T47D (cell line): ENCODE results near the gene STK39.
A peak's percentile ranks its signal among the peaks of the same experiment; 100 is the strongest.

ENCODE experiments used
- DNase-seq, 2 experiments: peaks; one replicate each; pipeline versions ENCODE4 v3.0.0 to v3.0.0-alpha.2; 2011 to 2012; ENCODE audit warnings: low read depth in 1 of 2, low spot score in 1 of 2
- JUND ChIP-seq: IDR thresholded peaks from 2 replicates; pipeline ENCODE4 v1.6.1; 2012; ENCODE audit warnings: low read depth
- in situ Hi-C: cut with HindIII; loops from 2 replicates; pipeline ENCODE4 v1.10.0; 2016; ENCODE audit warnings: low sequenced_read_pairs, low pct_unique_long_range_greater_than_20kb

The STK39 gene

GRCh38 chr2:168118733-168119514, 128.5 kb downstream of the STK39 start:
- peak; percentile 7 to 73 for DNase-seq
- TF ChIP-seq JUND: no peak
- in situ Hi-C loops: no loop called here

DNA sequence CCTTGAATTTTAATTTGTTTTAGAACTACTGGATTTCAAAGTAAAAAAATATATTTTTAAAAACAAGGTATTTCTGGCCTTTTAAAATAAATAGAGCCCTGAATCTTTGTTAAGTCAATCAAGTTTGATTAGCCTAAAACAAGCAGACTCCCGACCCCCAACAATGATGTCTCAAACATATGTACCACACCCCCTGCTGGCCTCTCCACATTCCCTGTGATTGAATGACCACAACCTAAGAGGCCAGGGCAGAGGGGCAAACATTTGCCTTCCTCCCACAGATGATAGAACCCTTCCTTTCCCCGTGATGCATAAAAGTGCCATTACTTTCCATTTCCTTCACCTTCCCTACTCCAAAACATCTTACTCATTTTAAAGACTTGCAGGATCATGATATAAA, 130.9 kb downstream of the STK39 start:
- TF ChIP-seq JUND: no peak
- in situ Hi-C loops: no loop called here
- peak in 1 of 2 experiments; percentile 3 for DNase-seq

GRCh38 chr2:168114619-168115018, 132.8 kb downstream of the STK39 start:
- no peak for TF ChIP-seq JUND
- in situ Hi-C loops: no loop called here
- no peak for DNase-seq

DNA sequence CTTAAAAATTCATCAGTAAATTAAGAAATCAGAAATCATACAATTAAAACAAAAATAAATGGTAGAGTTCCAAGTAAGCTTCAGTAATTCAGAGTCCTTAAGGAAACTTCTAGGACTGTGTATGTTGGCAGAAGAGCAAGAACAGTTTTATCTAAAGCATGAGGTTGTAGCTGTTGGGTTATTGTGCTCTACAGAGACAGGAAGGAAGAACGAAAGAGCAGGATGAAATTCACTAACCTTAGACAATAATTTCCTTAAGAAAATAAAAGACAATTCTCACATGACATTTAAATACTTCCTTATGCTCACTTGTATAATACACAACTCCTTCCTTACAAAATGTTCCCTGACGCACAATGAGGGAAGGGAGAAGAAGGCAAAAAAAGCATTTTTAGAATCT, 133.4 kb downstream of the STK39 start:
- no peak for TF ChIP-seq JUND
- DNase-seq: no peak
- in situ Hi-C loops: no loop called here

DNA sequence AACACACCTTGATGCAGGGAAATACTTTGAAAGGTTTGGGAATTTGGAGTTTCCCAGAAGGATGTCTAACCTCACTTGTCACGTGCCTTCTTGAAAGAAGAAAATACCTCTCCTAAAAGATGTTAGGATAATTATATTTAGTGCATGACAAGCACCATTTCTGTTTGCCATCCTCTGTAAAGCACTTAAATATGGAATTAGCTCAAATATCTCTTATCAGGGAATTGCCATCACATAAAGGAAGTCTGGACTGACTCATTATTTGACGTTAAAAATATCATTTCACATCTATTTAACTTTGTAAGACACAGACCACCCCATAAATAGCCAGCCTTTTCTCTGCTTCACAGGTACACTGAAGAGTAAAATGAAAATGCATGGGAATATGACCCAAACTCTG, 140.1 kb downstream of the STK39 start:
- in situ Hi-C loops: no loop called here
- no peak for DNase-seq
- no peak for TF ChIP-seq JUND

DNA sequence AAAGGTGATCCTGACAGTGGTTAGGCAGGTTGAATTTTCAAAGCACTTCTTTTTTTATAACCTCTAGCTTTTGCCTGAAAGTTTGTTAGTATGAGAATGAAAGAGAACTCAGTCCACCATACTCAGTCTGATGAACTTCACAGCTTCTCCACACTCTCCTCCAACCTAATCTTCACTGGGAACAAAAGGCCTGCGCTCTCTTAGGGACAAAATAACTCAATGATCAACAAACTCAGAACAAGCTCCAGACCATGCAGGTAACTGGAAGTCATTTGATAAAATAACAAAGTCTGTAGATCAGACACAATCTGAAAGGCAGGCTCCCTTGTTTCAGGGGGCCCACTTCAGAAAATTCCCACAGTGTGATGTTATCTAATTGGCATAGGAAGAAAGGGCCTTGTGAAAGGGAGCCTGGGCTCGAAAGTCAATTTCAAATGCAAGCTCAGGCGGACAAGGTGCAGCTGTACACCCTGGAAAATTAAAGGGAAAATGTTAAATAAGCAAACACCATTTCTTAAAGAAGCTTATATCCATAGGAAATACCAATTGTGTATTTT, 142.2 kb downstream of the STK39 start:
- no peak for TF ChIP-seq JUND
- DNase-seq: no peak
- in situ Hi-C loops: no loop called here

DNA sequence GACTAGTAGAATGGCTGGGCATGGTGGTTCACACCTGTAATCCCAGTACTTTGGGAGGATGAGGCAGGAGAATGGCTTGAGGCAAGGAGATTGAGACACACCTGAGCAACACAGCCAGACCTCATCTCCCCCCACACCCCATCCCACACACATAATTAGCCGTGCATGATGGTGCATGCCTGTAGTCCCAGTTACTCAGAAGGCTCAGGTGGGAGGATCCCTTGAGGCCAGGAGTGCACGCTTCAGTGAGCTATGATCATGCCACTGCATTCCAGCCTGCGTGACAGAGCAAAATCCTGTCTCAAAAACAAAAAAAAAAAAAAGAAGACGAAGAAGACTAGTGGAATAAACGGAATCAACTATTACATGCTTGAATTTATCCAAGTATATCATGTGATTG, 150.0 kb downstream of the STK39 start:
- in situ Hi-C loops: no loop called here
- no peak for TF ChIP-seq JUND
- no peak for DNase-seq

DNA sequence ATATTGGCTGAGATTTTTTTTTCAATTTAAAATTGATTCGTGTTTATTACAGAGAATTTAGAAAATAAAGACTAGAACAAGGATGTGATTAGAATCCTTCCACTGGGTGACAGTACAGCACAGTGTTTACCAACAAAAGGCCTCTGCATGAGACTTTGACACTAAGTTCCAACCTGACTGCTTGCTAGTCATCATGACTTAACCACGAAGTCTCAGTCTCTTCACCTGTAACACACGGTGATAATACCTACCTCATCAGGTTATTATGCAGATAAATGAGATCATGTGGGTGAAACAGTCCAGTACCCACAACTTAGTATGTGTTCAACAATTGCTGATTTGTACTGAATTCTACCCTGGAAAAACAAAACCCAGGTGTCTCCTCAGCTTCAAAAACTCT, 151.2 kb downstream of the STK39 start:
- no peak for TF ChIP-seq JUND
- in situ Hi-C loops: no loop called here
- no peak for DNase-seq

DNA sequence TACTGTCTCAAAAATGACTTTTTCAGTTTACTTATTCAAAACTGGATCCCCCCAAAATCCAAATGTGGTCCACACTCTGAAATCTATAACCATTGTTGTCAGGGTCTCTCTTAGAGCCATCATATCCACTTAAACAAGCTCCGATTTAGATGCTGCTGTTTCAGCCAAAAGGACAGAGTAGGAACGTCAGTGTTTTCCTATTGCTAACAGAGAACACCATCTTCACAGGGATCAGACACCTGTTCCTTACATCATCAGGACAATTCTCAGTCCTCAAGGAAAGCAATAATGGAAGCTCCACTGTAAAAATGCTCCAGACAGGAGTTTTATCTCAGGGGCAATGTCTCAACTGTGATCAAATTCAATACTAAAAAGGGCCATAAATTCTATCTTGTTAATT, 155.4 kb downstream of the STK39 start:
- no peak for TF ChIP-seq JUND
- in situ Hi-C loops: no loop called here
- no peak for DNase-seq

- in situ Hi-C loops: no loop called here
- TF ChIP-seq JUND: no peak
These were observed 156.8 kb downstream of the STK39 start for GRCh38 chr2:168090366-168091135.

GRCh38 chr2:168089200-168089599, 158.2 kb downstream of the STK39 start:
- no peak for TF ChIP-seq JUND
- DNase-seq: no peak
- in situ Hi-C loops: no loop called here

More at GRCh38 chr2:168090366-168091135, 156.8 kb downstream of the STK39 start:
- no peak for DNase-seq

GRCh38 chr2:168087401-168087800, 160.0 kb downstream of the STK39 start:
- in situ Hi-C loops: no loop called here
- no peak for TF ChIP-seq JUND
- DNase-seq: no peak

DNA sequence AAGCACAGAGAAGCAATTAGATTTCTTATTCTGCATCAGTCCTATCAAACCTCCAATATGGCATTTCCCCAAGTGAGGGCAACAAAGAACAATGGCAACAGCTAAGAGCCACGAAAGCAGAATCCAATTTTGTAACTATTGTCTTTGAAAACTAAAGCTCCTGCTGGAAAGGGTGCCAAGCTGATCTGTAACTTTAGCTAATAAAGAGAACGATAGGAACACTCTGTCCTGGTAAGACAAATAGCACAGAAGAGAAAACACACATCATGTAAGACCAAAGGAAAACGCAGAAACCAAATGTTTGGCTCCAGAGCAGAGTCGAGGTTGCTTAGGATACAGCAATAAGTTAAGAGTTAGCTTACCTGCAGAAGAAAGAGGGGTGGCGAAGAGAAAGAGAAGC, 160.5 kb downstream of the STK39 start:
- TF ChIP-seq JUND: no peak
- in situ Hi-C loops: no loop called here
- no peak for DNase-seq
